ENCODE measurements around the gene PPP1R3G. TPM values are rescaled to one million over a fixed set of nuclear protein-coding genes. Genes with fewer than 3 reads are reported as not detected.

Gene PPP1R3G
- total and polyA plus RNA-seq, 9 donors = 0.67 to 2.9 (median 0.92) TPM

GRCh38 chr6:5080574-5080973 lies 4.6 kb upstream of the PPP1R3G start:
- WGBS, 3 donors = 62 to 82% (median 63%) methylated on average over 3 of the region's 3 CpGs
- Histone ChIP-seq H3K4me3 (no peak overlapping the region), H3K4me1 (ENCODE audit: insufficient read depth) (no peaks in the 10 kb centered on the region), H3K27ac (no peak overlapping the region), H3K36me3 (no peaks in the 10 kb centered on the region), H3K27me3 (no peaks in the 10 kb centered on the region), H3K9me3 (no peaks in the 10 kb centered on the region)
- no peak for DNase-seq
- TF ChIP-seq POLR2A (IDR thresholded peaks at IDR 0.05) = no peak
- TF ChIP-seq EP300 (IDR thresholded peaks at IDR 0.05) = no peak
- no peak for TF ChIP-seq CTCF (IDR thresholded peaks at IDR 0.05)
- intact Hi-C loops (cut with DNase I) = no loop called here

- TF ChIP-seq POLR2A (IDR thresholded peaks at IDR 0.05) (no peak), CTCF (IDR thresholded peaks at IDR 0.05) (no peak), EP300 (IDR thresholded peaks at IDR 0.05) (no peak)
- peaks cover under 1% of the 10 kb centered on the region for H3K4me1 ChIP-seq (ENCODE audit: insufficient read depth)
- H3K4me3 ChIP-seq = no peak overlapping the region
- no peak for DNase-seq
- WGBS, 3 donors = 89 to 94% (median 92%) methylated on average over 3 of the region's 3 CpGs
- H3K36me3 ChIP-seq = no peaks in the 10 kb centered on the region
- H3K27ac ChIP-seq = no peak overlapping the region
- intact Hi-C loops (cut with DNase I) = no loop called here
- no peaks in the 10 kb centered on the region for H3K9me3 ChIP-seq
- no peaks in the 10 kb centered on the region for H3K27me3 ChIP-seq
Observed at GRCh38 chr6:5081182-5081581, 4.0 kb upstream of the PPP1R3G start.

- 59 to 73% (median 61%) methylated on average over 4 of the region's 4 CpGs for WGBS, 3 donors
- intact Hi-C loops (cut with DNase I) = no loop called here
- no peaks in the 10 kb centered on the region for H3K9me3 ChIP-seq
Observed at GRCh38 chr6:5081955-5082354, 3.2 kb upstream of the PPP1R3G start.

GRCh38 chr6:5082487-5083306 lies 2.4 kb upstream of the PPP1R3G start:
- Histone ChIP-seq H3K4me3 (no peak overlapping the region), H3K4me1 (ENCODE audit: insufficient read depth) (peaks cover 3% of the 10 kb centered on the region), H3K27ac (no peak overlapping the region), H3K9me3 (no peaks in the 10 kb centered on the region), H3K36me3 (no peaks in the 10 kb centered on the region), H3K27me3 (no peaks in the 10 kb centered on the region)
- no peak for DNase-seq
- WGBS, 3 donors = 76 to 80% (median 77%) methylated on average over 12 of the region's 12 CpGs
- intact Hi-C loops (cut with DNase I) = no loop called here
- TF ChIP-seq CTCF (IDR thresholded peaks at IDR 0.05) = no peak
- no peak for TF ChIP-seq POLR2A (IDR thresholded peaks at IDR 0.05)
- no peak for TF ChIP-seq EP300 (IDR thresholded peaks at IDR 0.05)

More at GRCh38 chr6:5081955-5082354, 3.2 kb upstream of the PPP1R3G start:
- Histone ChIP-seq H3K4me3 (no peak overlapping the region), H3K27ac (no peak overlapping the region), H3K36me3 (no peaks in the 10 kb centered on the region), H3K27me3 (no peaks in the 10 kb centered on the region), H3K4me1 (ENCODE audit: insufficient read depth) (peaks cover 3% of the 10 kb centered on the region)
- DNase-seq = no peak
- TF ChIP-seq EP300 (IDR thresholded peaks at IDR 0.05) = no peak

- Histone ChIP-seq H3K4me1 (ENCODE audit: insufficient read depth) (peaks cover 3% of the 10 kb centered on the region), H3K27ac (no peak overlapping the region), H3K9me3 (no peaks in the 10 kb centered on the region), H3K4me3 (no peak overlapping the region), H3K27me3 (no peaks in the 10 kb centered on the region), H3K36me3 (no peaks in the 10 kb centered on the region)
- intact Hi-C loops (cut with DNase I) = no loop called here
- DNase-seq = no peak
- WGBS, 3 donors = 48 to 72% (median 50%) methylated on average over 4 of the region's 4 CpGs
- TF ChIP-seq CTCF (IDR thresholded peaks at IDR 0.05) (no peak), EP300 (IDR thresholded peaks at IDR 0.05) (no peak), POLR2A (IDR thresholded peaks at IDR 0.05) (no peak)
Observed at GRCh38 chr6:5083307-5083583, 1.9 kb upstream of the PPP1R3G start.

Measured in ovary (tissue), 9 donors.